Measurements from ENCODE around the gene HDGFL2.
"Not testable (repeated sequence)": the region's sequence is repeated elsewhere in the genome, so short reads cannot be mapped to it uniquely, and the experiment has no call there.

HDGFL2 gene

GRCh38 chr19:4537953-4538600 is 66.0 kb downstream of the HDGFL2 start:
- no peak for DNase-seq

- DNase-seq = no peak
Observed at GRCh38 chr19:4538601-4538954, 66.5 kb downstream of the HDGFL2 start.

- DNase-seq = no peak
Observed at GRCh38 chr19:4539169-4539692, 67.1 kb downstream of the HDGFL2 start.

DNA sequence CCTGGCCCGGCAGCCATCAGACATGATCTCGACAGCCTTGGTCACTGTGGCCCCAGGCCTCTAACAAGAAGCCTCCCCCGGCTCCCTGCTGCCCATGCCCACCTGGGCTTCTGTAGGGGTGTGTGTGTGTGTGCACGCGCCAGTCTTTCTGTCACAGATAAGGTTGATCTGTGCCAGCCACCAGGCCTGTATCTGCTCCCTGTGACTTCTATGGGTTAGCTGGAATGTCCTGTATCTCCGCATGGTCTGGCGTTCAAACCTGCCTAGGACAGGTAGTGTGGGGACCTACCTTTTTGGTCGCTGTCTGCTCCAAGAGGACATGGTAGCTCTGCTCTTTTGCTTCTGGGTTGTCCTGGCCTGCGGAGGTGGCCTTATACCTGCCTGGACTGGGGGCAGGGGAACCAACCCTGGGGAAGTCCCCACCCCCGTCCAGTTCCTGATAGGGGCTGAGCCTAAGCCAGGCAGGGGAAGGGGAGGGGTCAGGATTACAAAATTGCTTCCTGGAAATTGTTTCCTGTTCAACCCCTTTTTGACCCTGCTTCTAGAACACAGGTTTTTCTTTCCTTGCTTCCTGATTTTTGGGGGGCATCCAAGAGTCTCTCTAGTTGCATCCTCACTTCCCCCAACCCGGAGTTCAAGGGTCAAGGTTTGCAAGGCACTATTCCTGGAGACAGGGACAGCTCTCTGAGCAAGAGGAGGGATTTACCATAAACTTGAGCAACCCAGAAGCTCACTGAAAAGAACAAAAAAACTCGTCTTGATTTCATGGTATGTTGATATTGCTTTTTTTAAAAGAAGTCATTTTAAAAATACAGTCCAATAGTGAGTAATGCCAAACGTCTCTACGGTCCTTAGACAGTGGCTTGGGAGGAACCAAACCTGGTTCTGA is 67.8 kb downstream of the HDGFL2 start, which contains the start of gene LRG1:
Gene LRG1 (minus strand): TSS at position 344 of the 889 bp plus-strand sequence. CDS start 23 bp downstream, at position 321.
- DNase-seq = peak; percentile 80 to 90

GRCh38 chr19:4541114-4541805 is 69.2 kb downstream of the HDGFL2 start:
- DNase-seq = peak; percentile 51 to 57

GRCh38 chr19:4541806-4542145 is 69.7 kb downstream of the HDGFL2 start:
- DNase-seq = not testable (repeated sequence)

DNA sequence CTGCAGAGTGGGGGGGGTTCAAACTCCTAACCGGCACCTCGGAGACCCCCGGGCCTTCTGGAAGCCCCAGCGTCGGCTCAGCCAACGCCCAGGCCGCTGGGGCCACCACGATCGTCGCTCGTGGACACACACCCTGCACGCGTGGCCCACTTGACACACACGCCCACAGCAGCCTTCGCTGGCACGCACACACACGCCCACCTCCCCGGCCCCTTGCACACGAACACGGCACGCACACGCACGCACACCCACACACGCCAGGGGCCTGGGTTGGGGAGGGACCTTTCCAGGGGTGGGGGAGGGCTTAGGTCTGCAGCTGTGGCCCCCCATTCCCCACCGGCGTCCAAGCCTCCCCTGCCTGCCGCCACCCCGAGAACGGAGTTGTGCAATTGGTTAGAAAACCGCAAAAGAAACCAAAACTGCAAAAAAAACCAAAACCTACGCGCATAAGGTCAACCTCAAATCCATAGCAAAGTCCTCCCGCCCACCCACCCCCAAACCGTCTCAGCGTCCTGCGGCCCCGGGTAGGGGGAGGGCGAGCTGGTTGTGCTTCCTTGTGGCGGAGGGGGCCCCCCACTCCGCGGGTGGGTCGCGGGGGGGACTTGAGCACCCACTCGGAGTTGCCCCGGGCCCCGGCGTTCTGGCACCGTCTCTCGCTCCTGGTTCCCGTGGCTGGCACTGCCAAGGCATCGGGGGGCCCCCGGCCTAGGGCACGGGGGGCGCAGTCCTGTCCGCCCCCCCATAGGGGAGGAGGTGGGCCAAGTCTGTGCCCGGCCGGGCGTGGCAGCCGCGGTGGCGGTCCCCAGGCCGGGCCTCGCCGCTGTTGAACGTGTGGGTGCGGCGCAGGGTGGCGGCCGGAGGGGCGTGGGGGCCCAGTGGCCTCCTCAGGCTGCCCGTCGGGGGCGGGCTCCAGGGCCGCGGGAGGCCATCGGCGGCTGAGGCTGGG is 71.1 kb downstream of the HDGFL2 start:
- DNase-seq = peak in 1 of 2 experiments; percentile 12

DNA sequence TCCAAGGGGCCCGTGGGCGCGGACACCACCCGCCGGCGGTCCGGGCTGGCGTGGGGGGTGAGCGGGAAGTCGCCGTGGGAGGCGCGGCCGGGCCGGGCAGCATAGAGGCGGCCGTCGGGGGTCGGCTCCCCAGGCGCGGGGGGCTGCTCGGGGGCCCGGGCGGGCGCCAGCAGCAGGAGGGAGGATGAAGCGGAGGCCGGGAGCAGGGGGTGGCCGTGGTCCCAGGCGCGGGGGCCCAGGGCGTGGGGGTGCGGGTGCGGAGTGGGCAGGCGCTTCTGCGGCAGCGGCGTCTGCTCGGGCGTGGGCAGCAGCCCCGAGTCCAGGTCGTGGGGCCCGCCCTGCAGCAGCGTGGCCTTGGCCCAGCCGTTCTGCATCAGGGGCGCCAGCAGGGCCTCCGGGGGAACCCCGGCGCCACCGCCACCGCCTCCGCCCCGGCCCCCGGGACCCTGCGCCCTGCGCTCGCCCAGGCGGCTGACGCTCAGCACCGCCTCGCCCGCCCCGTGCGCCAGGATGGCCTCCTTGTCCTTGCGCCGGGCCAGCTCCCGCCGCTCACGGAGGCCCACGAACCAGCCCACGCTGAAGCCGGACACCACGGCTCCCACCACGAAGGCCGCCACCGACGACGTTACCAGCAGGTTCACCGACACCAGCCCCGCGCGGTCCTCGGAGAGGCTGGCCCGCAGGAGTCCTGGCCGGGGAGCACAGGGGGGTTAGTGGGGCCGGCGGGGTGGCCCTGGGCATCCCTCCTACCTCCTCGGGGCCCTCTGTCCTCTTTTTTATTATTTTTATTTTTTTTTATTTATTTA is 71.9 kb downstream of the HDGFL2 start:
- DNase-seq = no peak

DNA sequence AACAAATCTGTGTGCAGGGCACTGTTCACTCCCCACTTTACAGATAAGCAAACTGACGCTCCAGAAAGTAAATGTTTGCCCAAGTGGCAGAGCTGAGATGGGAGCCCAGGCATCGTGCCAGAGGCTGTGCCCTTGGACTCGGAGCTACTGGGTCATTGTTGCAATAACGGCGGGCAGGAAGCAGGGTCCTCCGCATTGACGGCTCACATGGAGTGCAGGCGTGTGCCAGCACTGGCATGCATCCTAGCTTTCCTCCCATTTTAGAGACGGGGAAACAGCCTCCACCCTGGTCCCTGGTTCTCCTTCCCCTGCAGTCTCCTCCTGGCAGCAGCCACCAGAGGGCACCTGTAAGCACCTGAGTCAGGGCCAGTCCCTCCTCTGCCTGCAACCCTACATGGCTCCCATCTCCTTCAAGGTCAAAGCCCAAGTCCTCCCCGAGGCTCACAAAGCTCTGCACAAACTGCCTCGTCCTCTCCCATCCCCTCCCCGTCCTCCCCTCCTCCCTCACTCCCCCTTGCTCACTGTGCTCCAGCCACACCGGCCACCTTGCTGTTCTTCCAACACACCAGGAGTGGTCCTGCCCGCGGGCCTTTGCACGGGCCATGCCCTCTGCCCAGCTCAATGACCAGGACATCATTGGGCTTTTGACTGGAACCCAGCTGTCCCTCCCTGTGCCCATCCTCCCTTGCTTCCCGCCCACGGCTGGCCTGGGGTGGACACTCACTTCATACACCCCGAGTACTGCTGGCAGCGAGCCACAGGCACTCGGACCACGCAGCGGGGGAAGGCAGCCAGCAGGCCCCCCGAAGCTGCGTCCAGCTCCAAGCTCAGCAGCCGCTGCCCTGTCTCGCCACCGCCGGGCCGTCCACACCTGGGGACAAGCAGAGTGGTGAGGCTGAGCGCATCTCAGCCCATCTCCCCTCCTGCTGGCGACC is 75.5 kb downstream of the HDGFL2 start:
- DNase-seq = no peak

DNA sequence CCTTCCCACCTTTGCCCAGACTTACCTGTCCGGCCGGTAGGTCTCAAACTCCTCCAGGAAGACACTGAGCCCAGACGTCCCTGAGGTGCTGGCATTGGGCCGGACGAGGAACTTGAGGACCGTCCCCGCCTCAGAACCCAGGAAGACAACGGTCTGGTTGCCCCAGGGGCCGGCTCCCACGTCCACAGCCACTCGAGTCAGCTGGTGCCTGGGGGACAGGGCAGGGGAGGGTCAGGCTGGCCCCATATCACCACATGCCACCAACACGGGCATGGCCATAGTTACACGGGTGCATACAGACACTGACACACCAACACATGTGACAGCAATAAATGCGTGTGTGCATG is 76.1 kb downstream of the HDGFL2 start:
- DNase-seq = no peak

DNA sequence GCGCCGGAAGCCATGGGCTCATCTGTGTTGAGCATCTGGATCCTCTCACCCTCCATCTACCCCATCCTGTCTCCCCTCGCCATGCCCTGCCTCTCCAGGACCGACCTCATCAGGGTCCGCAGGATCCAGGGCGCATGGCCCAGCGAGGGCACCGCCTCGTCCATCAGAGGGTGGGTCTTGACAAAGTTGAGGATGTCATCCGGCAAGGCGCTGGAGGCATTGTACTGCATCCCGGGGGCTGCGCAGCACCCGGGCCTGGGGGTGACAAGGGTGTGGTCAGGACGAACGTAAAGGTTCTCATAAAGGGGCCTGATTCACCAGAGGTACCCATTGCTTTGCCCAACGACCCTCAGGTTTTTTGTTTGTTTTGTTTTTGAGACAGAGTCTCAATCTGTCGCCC is 77.9 kb downstream of the HDGFL2 start:
- no peak for DNase-seq

DNA sequence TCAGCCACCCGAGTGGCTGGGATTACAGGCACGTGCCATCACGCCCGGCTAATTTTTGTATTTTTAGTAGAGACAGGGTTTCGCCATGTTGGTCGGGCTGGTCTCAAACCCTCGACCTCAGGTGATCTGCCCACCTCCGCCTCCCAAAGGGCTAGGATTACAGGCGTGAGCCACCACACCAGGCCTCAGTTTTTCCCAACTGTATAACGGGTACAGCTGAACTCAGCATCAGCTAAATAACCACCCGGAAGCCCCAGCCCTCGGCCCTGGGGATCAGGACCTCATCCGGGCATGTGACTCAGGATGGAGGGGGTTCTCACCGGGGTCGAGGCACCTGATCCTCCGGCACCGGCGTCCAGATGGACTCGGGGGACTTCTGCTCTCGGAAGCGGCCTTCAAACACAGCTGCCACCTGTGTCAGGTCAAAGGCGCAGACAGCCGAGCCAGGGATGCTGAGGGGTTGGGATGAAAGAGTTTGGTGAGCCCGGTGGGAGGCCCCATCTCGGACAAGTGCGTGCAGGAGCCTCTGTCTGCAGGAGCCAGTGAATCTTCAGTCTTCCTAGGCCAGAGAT is 78.5 kb downstream of the HDGFL2 start:
- DNase-seq = no peak

Data from AML-193 (cell line).